Smooth muscle cell (in vitro differentiated cells): ENCODE results near the gene CCL23. TPM values are rescaled to one million over a fixed set of nuclear protein-coding genes. Genes with fewer than 3 reads are reported as not detected.

ENCODE experiments used
- DNase-seq: peaks from one replicate; lab custom pipeline; 2025; ENCODE audit not compliant: unreplicated experiment; lab: John Stamatoyannopoulos, UW
- H2AFZ ChIP-seq: fragments of 200-600 bp; sonication (generic); 2 replicates; pipeline ENCODE4 v1.6.0; 2016; ENCODE audit warnings: antibody characterized with exemption, low read depth, mild to moderate bottlenecking
- H3F3A ChIP-seq: fragments of 200-600 bp; sonication (generic); 2 replicates; pipeline ENCODE4 v1.6.0; 2017; ENCODE audit warnings: antibody characterized with exemption, low read depth
- H3K27ac ChIP-seq: fragments of 200-600 bp; sonication (generic); 2 replicates; pipeline ENCODE4 v1.5.1; 2016; ENCODE audit warnings: low read depth, mild to moderate bottlenecking
- H3K27me3 ChIP-seq: fragments of 200-600 bp; sonication (generic); 2 replicates; pipeline ENCODE4 v1.6.1; 2016; ENCODE audit warnings: low read depth, mild to moderate bottlenecking
- H3K36me3 ChIP-seq: fragments of 200-600 bp; sonication (generic); 2 replicates; pipeline ENCODE4 v1.5.1; 2016; ENCODE audit warnings: low read depth
- H3K4me1 ChIP-seq: fragments of 200-600 bp; sonication (generic); 2 replicates; pipeline ENCODE4 v1.5.1; 2016; ENCODE audit warnings: low read depth
- H3K4me2 ChIP-seq: fragments of 200-600 bp; sonication (generic); 2 replicates; pipeline ENCODE4 v1.6.0; 2016; ENCODE audit warnings: mild to moderate bottlenecking
- H3K4me3 ChIP-seq: fragments of 200-600 bp; sonication (generic); 2 replicates; pipeline ENCODE4 v1.5.1; 2016; ENCODE audit warnings: mild to moderate bottlenecking
- H3K79me2 ChIP-seq: fragments of 200-600 bp; sonication (generic); 2 replicates; pipeline ENCODE4 v1.6.0; 2016; ENCODE audit warnings: low read depth, mild to moderate bottlenecking
- H3K9ac ChIP-seq: fragments of 200-600 bp; sonication (generic); 2 replicates; pipeline ENCODE4 v1.6.0; 2016; ENCODE audit warnings: low read depth
- H3K9me3 ChIP-seq: fragments of 200-600 bp; sonication (generic); replicated peaks from 2 replicates; pipeline ENCODE4 v1.5.1; 2016; ENCODE audit warnings: low read depth
- H4K20me1 ChIP-seq: fragments of 200-600 bp; sonication (generic); 2 replicates; pipeline ENCODE4 v1.6.0; 2016; ENCODE audit warnings: low read depth
- WGBS: methylation state at CpG from one replicate; pipeline ENCODE4 v1.1.7; 2016; ENCODE audit warnings: low lambda C conversion rate; 5-methylcytosine and 5-hydroxymethylcytosine counted together
- polyA plus RNA-seq: library from polyadenylated mRNA; unstranded; fragments of >200 nt; fragmentation: Nextera tagmentation; extraction: Ambion mirVana; gene quantifications from 2 replicates; pipeline ENCODE4 v1.2.1, GENCODE V29; 2016
- total RNA-seq: library from RNA; depleted of rRNA; stranded (reverse); fragments of >200 nt; gene quantifications from 2 replicates; pipeline ENCODE4 v1.2.3, GENCODE V29; 2014
- TF ChIP-seq, protein P1 (sequence below): fragments of 200-600 bp; sonication (generic); IDR thresholded peaks from 2 replicates; pipeline ENCODE4 v1.5.1; 2017; ENCODE audit warnings: borderline replicate concordance, mild to moderate bottlenecking, antibody characterized with exemption; ENCODE audit not compliant: insufficient read depth, poor library complexity, severe bottlenecking

Gene CCL23
- total and polyA plus RNA-seq, 2 experiments from 2014 or later: not detected

DNA sequence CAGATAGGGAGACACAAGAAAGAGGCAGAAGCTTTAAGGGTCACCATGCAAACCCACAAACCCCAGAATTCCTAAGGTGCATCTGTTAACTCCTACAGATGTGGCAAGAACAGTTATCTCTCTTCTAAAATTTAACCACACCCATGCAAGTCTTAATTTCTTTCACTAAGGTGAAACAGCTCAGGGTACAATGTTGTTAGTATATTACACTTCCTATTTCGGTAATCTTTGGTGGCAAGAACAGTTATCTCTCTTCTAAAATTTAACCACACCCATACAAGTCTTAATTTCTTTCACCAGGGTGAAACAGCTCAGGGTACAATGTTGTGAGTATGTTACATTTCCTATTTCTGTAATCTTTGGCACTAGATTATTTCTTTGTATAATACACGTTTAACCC is 6.6 kb downstream of the CCL23 start:
- WGBS: 71% methylated on average over 2 of the region's 2 CpGs
- Histone ChIP-seq H3K36me3 (no peaks in the 10 kb centered on the region), H4K20me1 (no peaks in the 10 kb centered on the region), H3K4me1 (no peaks in the 10 kb centered on the region), H3K27me3 (no peaks in the 10 kb centered on the region), H3K27ac (no peak overlapping the region), H3K4me3 (no peak overlapping the region), H3K9me3 (no peaks in the 10 kb centered on the region), H3K4me2 (no peak overlapping the region), H3K9ac (no peak overlapping the region), H3K79me2 (no peaks in the 10 kb centered on the region), H3F3A (no peaks in the 10 kb centered on the region), H2AFZ (no peak overlapping the region)
- TF ChIP-seq, protein P1, sequence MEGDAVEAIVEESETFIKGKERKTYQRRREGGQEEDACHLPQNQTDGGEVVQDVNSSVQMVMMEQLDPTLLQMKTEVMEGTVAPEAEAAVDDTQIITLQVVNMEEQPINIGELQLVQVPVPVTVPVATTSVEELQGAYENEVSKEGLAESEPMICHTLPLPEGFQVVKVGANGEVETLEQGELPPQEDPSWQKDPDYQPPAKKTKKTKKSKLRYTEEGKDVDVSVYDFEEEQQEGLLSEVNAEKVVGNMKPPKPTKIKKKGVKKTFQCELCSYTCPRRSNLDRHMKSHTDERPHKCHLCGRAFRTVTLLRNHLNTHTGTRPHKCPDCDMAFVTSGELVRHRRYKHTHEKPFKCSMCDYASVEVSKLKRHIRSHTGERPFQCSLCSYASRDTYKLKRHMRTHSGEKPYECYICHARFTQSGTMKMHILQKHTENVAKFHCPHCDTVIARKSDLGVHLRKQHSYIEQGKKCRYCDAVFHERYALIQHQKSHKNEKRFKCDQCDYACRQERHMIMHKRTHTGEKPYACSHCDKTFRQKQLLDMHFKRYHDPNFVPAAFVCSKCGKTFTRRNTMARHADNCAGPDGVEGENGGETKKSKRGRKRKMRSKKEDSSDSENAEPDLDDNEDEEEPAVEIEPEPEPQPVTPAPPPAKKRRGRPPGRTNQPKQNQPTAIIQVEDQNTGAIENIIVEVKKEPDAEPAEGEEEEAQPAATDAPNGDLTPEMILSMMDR: no peak
- DNase-seq: no peak

DNA sequence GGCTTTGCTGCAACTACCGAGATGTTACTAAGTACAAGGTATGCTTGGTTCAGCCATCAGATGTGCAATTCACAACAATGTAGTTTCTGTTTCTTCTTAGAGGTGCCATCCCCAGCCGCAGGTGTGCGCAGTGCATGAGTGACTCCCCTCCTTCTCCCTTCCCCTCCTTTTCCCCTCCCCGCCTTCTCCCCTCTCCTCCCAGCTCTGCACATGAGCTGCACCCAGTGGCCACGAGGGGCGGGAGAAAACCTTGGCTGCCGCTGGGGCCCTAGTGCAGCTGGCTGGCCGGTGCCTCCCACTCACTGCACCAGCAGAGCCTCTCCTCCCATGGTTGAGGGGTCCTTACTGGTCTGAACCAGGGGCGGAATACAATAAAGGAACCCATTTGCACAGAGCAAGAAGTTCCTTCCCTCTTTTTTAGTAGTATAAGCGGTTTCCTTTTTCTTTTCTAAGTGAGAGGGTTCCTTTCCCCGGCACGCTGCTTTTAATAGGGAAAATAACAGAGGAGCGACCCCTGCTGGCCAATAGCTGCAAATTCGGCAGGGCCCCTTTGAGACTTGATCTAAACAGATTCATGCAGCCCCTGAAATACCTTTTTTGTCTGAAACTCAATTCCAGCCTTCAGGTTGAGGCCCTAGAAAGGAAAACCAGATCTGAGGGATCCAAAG is 8.6 kb downstream of the CCL23 start:
- Histone ChIP-seq H2AFZ (no peak overlapping the region), H3K4me3 (no peak overlapping the region), H3K79me2 (no peaks in the 10 kb centered on the region), H3K9me3 (no peaks in the 10 kb centered on the region), H4K20me1 (no peaks in the 10 kb centered on the region), H3K9ac (no peak overlapping the region), H3K36me3 (no peaks in the 10 kb centered on the region), H3K27ac (no peak overlapping the region), H3F3A (no peaks in the 10 kb centered on the region), H3K4me1 (no peaks in the 10 kb centered on the region), H3K27me3 (no peaks in the 10 kb centered on the region), H3K4me2 (no peak overlapping the region)
- TF ChIP-seq, protein P1: peak; percentile 21
- DNase-seq: no peak
- WGBS: 71% methylated on average over 13 of the region's 14 CpGs

DNA sequence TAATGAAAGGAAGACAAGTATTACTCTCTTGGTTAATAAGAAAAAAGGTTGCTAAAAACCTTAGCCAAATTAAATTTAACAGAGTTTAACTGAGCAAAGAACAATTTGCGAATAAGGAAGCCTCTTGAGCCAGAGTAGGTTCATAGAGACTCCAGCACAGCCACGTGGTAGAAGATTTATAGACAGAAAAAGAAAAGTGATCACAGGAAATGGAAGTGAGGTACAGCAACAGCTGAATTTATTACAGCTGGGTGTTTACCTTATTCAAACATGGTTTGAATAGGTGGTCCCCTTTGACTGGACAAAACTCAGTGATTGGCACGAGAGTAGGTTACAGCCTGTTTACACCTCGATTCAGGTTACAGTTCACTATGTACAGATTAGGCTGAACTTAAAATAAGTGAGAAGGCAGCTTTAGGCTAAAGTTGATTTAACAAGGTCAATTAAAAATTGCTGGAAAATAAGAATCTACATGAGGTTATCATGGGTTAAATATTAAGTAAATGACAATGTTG is 13.1 kb downstream of the CCL23 start:
- no peaks in the 10 kb centered on the region for H3K36me3 ChIP-seq
- no peak overlapping the region for H3K27ac ChIP-seq
- no peak overlapping the region for H2AFZ ChIP-seq
- DNase-seq: no peak
- no peak overlapping the region for H3K4me3 ChIP-seq
- no peaks in the 10 kb centered on the region for H3K79me2 ChIP-seq
- no peak overlapping the region for H3K9ac ChIP-seq
- H3F3A ChIP-seq: no peaks in the 10 kb centered on the region
- WGBS: 87% methylated on average over 4 of the region's 4 CpGs
- H3K27me3 ChIP-seq: no peaks in the 10 kb centered on the region
- TF ChIP-seq, protein P1: no peak
- no peaks in the 10 kb centered on the region for H3K4me1 ChIP-seq
- H3K4me2 ChIP-seq: no peak overlapping the region
- H3K9me3 ChIP-seq: no peaks in the 10 kb centered on the region
- no peaks in the 10 kb centered on the region for H4K20me1 ChIP-seq

DNA sequence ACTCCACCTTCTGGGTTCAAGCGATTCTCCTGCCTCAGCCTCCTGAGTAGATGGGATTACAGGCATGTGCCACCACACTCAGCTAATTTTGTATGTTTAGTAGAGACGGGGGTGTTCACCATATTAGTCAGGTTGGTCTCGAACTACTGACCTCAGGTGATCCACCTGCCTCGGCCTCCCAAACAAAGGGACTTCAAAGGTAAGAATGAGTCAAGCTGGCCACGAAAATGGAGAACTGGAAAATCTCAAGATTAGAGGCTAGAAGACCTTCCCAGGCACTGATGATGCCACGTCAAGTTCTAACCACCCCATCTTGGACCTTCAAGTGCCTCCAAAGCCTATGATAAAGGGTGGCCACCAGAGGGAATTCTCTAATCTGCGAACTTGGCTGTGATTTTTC is 15.1 kb downstream of the CCL23 start:
- Histone ChIP-seq H3K9ac (no peak overlapping the region), H3K4me3 (no peak overlapping the region), H3K27ac (no peak overlapping the region), H3K27me3 (peaks cover 8% of the 10 kb centered on the region), H3K4me1 (no peaks in the 10 kb centered on the region), H2AFZ (no peak overlapping the region), H4K20me1 (no peaks in the 10 kb centered on the region), H3K79me2 (no peaks in the 10 kb centered on the region), H3K4me2 (no peak overlapping the region), H3K36me3 (no peaks in the 10 kb centered on the region), H3F3A (no peaks in the 10 kb centered on the region), H3K9me3 (no peaks in the 10 kb centered on the region)
- TF ChIP-seq, protein P1: no peak
- WGBS: 88% methylated on average over 7 of the region's 7 CpGs
- no peak for DNase-seq
